ENCODE results near the gene ANO10. TPM values are rescaled to one million over a fixed set of nuclear protein-coding genes. Genes with fewer than 3 reads are reported as not detected.

ANO10 gene
- total RNA-seq, 2 donors from 2014 or later: 9.6 to 11.3 TPM

- Histone ChIP-seq H3K27ac (no peak overlapping the region), H3K4me1 (no peaks in the 10 kb centered on the region), H3K27me3 (no peaks in the 10 kb centered on the region), H3K4me3 (no peak overlapping the region), H3K36me3 (no peaks in the 10 kb centered on the region), H3K9me3 (peaks cover 0 to 3% of the 10 kb centered on the region in 2 donors)
- TF ChIP-seq, protein P1, sequence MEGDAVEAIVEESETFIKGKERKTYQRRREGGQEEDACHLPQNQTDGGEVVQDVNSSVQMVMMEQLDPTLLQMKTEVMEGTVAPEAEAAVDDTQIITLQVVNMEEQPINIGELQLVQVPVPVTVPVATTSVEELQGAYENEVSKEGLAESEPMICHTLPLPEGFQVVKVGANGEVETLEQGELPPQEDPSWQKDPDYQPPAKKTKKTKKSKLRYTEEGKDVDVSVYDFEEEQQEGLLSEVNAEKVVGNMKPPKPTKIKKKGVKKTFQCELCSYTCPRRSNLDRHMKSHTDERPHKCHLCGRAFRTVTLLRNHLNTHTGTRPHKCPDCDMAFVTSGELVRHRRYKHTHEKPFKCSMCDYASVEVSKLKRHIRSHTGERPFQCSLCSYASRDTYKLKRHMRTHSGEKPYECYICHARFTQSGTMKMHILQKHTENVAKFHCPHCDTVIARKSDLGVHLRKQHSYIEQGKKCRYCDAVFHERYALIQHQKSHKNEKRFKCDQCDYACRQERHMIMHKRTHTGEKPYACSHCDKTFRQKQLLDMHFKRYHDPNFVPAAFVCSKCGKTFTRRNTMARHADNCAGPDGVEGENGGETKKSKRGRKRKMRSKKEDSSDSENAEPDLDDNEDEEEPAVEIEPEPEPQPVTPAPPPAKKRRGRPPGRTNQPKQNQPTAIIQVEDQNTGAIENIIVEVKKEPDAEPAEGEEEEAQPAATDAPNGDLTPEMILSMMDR (IDR thresholded peaks at IDR 0.05): no peak
- DNase-seq (ENCODE audit: low spot score): no peak
Measured at GRCh38 chr3:43632269-43632733, 10.5 kb upstream of the ANO10 start.

GRCh38 chr3:43629741-43630140 lies 7.9 kb upstream of the ANO10 start:
- Histone ChIP-seq H3K27me3 (no peaks in the 10 kb centered on the region), H3K4me3 (no peak overlapping the region), H3K27ac (no peak overlapping the region), H3K36me3 (no peaks in the 10 kb centered on the region), H3K4me1 (no peaks in the 10 kb centered on the region), H3K9me3 (peaks cover 0 to 3% of the 10 kb centered on the region in 2 donors)
- TF ChIP-seq, protein P1 (IDR thresholded peaks at IDR 0.05): no peak
- no peak for DNase-seq (ENCODE audit: low spot score)

DNA sequence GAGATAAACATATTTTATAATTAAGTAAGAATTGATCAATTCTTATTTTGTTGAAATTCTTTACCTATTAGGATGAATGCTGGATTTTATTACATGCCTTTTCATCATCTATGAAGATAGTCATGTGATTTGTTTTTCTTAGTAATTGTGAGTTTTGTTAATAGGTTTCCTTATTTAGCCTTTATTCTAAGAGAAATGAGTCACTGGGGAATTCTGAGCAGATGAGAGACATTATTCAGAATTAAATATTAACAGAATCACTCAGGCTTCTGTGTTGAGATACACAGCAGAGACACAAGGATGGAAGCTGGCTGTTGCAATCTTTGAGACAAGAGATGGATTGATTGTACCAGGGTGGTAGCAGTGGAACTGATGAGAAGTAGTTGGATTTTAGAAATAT lies 7.4 kb upstream of the ANO10 start:
- Histone ChIP-seq H3K4me3 (no peak overlapping the region), H3K27ac (no peak overlapping the region), H3K36me3 (no peaks in the 10 kb centered on the region), H3K9me3 (peaks cover 0 to 3% of the 10 kb centered on the region in 2 donors), H3K27me3 (no peaks in the 10 kb centered on the region), H3K4me1 (no peaks in the 10 kb centered on the region)
- no peak for DNase-seq (ENCODE audit: low spot score)
- TF ChIP-seq, protein P1 (IDR thresholded peaks at IDR 0.05): no peak

- Histone ChIP-seq H3K27ac (no peak overlapping the region), H3K4me3 (no peak overlapping the region), H3K9me3 (no peaks in the 10 kb centered on the region), H3K4me1 (peaks cover 0 to 6% of the 10 kb centered on the region in 2 donors), H3K27me3 (no peaks in the 10 kb centered on the region), H3K36me3 (no peaks in the 10 kb centered on the region)
- TF ChIP-seq, protein P1 (IDR thresholded peaks at IDR 0.05): no peak
- DNase-seq (ENCODE audit: low spot score): no peak
Measured at GRCh38 chr3:43627360-43627759, 5.5 kb upstream of the ANO10 start.

- H3K4me1 ChIP-seq: peaks cover 0 to 15% of the 10 kb centered on the region in 2 donors
- no peak overlapping the region for H3K4me3 ChIP-seq
- no peaks in the 10 kb centered on the region for H3K27me3 ChIP-seq
- DNase-seq (ENCODE audit: low spot score): no peak
- no peaks in the 10 kb centered on the region for H3K36me3 ChIP-seq
- H3K27ac ChIP-seq: no peak overlapping the region
- no peaks in the 10 kb centered on the region for H3K9me3 ChIP-seq
- TF ChIP-seq, protein P1 (IDR thresholded peaks at IDR 0.05): no peak
Measured at GRCh38 chr3:43624619-43625305, 3.0 kb upstream of the ANO10 start.
